RWPE2 (cell line): Measurements from ENCODE around the gene NEK6.

ENCODE experiments used
- ATAC-seq: fragments of 200-7000 bp; cut with Tn5 transposase; 3 replicates; pipeline ENCODE4 v1.9.1; 2021; ENCODE audit warnings: low read depth
- DNase-seq: peaks from one replicate; pipeline ENCODE4 v3.0.0-alpha.2; 2020; ENCODE audit warnings: low spot score
- H3K27ac ChIP-seq: fragments of 450-650 bp; 2 replicates; pipeline ENCODE4 v1.5.1; 2017; ENCODE audit warnings: mild to moderate bottlenecking; ENCODE audit not compliant: poor library complexity, severe bottlenecking
- H3K27me3 ChIP-seq: fragments of 250-450 bp; sonication (Bioruptor Pico); 2 replicates; pipeline ENCODE4 v1.5.1; 2021; ENCODE audit warnings: mild to moderate bottlenecking, moderate library complexity; ENCODE audit not compliant: insufficient read depth, poor library complexity, severe bottlenecking
- H3K36me3 ChIP-seq: fragments of 250-450 bp; sonication (Bioruptor Pico); 2 replicates; pipeline ENCODE4 v1.5.1; 2020; ENCODE audit warnings: low read depth, mild to moderate bottlenecking, moderate library complexity
- H3K4me1 ChIP-seq: fragments of 250-450 bp; sonication (Bioruptor Pico); 2 replicates; pipeline ENCODE4 v1.5.1; 2021; ENCODE audit warnings: mild to moderate bottlenecking, moderate library complexity; ENCODE audit not compliant: insufficient read depth, poor library complexity, severe bottlenecking
- H3K4me3 ChIP-seq: fragments of 250-450 bp; sonication (Bioruptor Pico); 2 replicates; pipeline ENCODE4 v1.5.1; 2021; ENCODE audit warnings: mild to moderate bottlenecking, moderate library complexity; ENCODE audit not compliant: severe bottlenecking
- H3K9me3 ChIP-seq: fragments of 250-450 bp; sonication (Bioruptor Pico); 2 replicates; pipeline ENCODE4 v1.5.1; 2021; ENCODE audit warnings: mild to moderate bottlenecking, moderate library complexity; ENCODE audit not compliant: severe bottlenecking
- TF ChIP-seq, protein P1 (sequence below): fragments of 450-650 bp; IDR thresholded peaks from one replicate; pipeline ENCODE4 v1.5.1; 2017; ENCODE audit warnings: mild to moderate bottlenecking, moderate library complexity; ENCODE audit not compliant: poor library complexity, severe bottlenecking

NEK6 gene

DNA sequence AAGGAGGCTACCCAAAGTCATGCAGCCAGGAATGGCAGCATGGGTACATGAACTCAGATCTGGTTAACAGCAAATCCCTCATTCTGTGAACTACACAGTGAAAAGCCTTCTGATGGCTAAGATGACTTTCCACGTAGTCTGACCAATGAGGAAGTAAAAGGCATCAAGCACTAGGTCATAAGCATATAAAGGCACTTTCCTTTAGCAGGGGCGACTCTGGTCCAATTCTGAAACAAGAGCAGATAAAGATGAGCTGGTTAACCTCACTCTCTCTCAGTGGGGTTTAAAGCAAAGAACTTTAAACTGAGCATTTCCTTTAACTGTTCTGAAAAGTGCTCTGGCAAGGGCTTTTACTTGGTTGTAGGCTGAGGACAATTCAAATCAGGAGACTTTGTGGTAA, 136.4 kb downstream of the NEK6 start:
- H3K27me3 ChIP-seq = no peaks in the 10 kb centered on the region
- no peak overlapping the region for H3K4me3 ChIP-seq
- H3K9me3 ChIP-seq = no peaks in the 10 kb centered on the region
- H3K27ac ChIP-seq = peak overlapping the region; percentile 58
- DNase-seq = no peak
- H3K4me1 ChIP-seq = peaks cover 38% of the 10 kb centered on the region
- peaks cover 45% of the 10 kb centered on the region for H3K36me3 ChIP-seq
- ATAC-seq = no peak
- TF ChIP-seq, protein P1, sequence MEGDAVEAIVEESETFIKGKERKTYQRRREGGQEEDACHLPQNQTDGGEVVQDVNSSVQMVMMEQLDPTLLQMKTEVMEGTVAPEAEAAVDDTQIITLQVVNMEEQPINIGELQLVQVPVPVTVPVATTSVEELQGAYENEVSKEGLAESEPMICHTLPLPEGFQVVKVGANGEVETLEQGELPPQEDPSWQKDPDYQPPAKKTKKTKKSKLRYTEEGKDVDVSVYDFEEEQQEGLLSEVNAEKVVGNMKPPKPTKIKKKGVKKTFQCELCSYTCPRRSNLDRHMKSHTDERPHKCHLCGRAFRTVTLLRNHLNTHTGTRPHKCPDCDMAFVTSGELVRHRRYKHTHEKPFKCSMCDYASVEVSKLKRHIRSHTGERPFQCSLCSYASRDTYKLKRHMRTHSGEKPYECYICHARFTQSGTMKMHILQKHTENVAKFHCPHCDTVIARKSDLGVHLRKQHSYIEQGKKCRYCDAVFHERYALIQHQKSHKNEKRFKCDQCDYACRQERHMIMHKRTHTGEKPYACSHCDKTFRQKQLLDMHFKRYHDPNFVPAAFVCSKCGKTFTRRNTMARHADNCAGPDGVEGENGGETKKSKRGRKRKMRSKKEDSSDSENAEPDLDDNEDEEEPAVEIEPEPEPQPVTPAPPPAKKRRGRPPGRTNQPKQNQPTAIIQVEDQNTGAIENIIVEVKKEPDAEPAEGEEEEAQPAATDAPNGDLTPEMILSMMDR = no peak

DNA sequence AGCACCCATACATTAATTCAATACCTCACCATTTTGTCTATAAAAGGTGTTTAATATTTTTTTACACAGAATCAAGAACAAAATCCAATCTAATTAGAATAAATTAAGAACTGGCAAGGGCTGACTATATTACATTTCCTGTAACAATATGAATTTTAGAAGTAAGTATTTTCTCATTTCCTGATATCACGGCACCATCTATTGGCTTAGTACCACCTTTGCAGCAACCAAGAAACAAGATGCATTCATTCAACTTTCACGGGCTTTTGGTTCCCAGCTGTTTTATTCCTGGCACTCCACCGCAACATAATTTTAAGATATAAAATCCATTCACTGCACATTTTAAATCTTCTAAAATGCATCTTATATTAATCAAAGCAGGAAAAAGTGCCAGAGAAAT, 136.8 kb downstream of the NEK6 start:
- no peak for DNase-seq
- Histone ChIP-seq H3K36me3 (peaks cover 46% of the 10 kb centered on the region), H3K4me3 (no peak overlapping the region), H3K27ac (peak overlapping the region; percentile 58), H3K27me3 (no peaks in the 10 kb centered on the region), H3K9me3 (no peaks in the 10 kb centered on the region), H3K4me1 (peaks cover 38% of the 10 kb centered on the region)
- no peak for ATAC-seq
- TF ChIP-seq, protein P1 = no peak

DNA sequence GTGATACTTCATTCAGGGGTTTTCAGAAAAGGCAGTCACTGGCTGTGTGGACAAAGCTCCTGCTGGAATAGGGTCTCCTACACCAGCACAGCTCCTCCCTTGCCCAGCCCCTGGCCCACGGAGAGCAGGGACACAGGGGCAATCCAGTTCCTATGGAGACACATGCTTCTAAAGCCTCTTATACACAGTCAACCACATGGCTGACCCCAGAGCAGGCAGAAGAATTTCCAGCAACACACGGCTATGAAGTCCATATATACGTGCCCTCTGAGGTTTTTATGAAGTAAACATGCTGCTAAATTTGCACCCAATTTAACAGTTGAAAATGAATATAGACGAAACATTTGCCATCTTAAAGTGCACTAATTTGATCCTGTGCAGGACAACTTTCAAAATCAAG, 138.1 kb downstream of the NEK6 start:
- DNase-seq (no peak), ATAC-seq (no peak)
- H3K36me3 ChIP-seq = peaks cover 53% of the 10 kb centered on the region
- no peaks in the 10 kb centered on the region for H3K27me3 ChIP-seq
- no peak overlapping the region for H3K4me3 ChIP-seq
- H3K9me3 ChIP-seq = no peaks in the 10 kb centered on the region
- TF ChIP-seq, protein P1 = no peak
- H3K27ac ChIP-seq = no peak overlapping the region
- H3K4me1 ChIP-seq = peaks cover 35% of the 10 kb centered on the region

DNA sequence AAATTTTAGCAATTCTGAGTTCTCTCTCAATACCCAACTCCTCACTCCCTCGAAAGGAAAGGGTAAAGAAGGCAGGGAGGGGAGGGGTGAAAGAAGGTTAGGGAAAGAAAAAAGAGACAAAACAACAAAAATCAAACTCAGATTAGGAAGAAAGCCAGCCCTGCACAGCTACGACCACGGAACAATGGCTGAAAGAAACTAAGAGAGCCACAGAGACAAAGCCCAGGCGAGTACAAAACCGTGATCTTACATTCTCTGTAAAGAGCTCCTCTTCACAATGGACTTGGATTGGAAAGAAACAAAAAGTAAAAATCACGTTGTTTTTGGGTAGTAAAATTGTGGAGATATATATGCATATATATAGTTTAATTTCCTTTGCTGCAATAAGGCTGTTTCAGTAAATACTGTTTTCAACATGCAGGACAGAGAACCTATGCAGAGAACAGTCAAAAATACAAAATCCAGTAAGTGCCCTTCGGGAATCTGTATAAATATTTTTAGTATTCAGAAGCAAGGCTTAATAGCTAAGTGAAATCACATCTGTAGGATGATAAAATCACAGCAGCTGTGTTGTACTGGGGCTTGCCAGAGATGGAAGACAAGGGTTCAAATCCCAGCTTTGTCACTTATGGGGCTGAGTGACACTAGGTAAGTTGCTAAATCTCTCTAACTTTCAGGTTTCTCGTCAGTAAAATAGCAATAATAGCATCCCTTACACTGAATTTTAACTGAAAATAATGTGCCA, 140.6 kb downstream of the NEK6 start:
- ATAC-seq (no peak), DNase-seq (no peak)
- no peak overlapping the region for H3K27ac ChIP-seq
- no peak overlapping the region for H3K4me3 ChIP-seq
- no peaks in the 10 kb centered on the region for H3K27me3 ChIP-seq
- no peaks in the 10 kb centered on the region for H3K9me3 ChIP-seq
- H3K36me3 ChIP-seq = peaks cover 71% of the 10 kb centered on the region
- TF ChIP-seq, protein P1 = no peak
- H3K4me1 ChIP-seq = peaks cover 18% of the 10 kb centered on the region

DNA sequence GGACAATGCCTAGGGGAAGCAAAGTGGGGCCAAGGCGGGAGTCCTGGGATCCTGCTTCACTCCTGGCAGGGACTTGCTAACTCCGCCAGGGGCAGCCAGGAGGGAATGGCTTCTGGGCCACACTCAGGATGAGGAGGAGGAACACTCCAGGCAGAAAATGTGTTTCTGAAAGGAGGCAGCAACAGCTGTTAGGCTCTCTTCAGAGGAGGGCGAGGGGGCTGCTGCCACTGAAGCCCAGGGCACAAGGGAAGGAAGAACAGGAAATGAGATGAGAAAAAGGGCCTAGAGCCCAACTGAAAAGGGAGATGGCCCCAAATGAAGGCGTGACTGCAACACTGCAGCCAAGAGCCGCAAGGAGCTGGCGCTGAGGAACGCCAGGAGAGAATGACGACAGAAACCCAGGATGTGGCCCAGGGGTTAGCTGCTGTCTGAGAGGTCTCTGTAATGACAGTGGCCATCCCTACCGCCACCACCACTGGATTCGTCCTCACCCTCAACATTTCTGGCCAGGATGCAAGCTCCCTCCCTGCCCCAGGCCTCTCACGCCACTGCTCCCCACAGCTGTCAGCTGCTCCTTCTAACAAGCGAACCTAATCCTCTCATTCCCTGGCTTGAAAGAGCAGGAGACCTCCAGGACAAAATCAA, 141.7 kb downstream of the NEK6 start:
- Histone ChIP-seq H3K4me1 (peaks cover 12% of the 10 kb centered on the region), H3K9me3 (no peaks in the 10 kb centered on the region), H3K4me3 (no peak overlapping the region), H3K27ac (no peak overlapping the region), H3K36me3 (peaks cover 69% of the 10 kb centered on the region), H3K27me3 (no peaks in the 10 kb centered on the region)
- TF ChIP-seq, protein P1 = no peak
- ATAC-seq (no peak), DNase-seq (no peak)
